ENCODE data around the gene HSPG2.

DNA sequence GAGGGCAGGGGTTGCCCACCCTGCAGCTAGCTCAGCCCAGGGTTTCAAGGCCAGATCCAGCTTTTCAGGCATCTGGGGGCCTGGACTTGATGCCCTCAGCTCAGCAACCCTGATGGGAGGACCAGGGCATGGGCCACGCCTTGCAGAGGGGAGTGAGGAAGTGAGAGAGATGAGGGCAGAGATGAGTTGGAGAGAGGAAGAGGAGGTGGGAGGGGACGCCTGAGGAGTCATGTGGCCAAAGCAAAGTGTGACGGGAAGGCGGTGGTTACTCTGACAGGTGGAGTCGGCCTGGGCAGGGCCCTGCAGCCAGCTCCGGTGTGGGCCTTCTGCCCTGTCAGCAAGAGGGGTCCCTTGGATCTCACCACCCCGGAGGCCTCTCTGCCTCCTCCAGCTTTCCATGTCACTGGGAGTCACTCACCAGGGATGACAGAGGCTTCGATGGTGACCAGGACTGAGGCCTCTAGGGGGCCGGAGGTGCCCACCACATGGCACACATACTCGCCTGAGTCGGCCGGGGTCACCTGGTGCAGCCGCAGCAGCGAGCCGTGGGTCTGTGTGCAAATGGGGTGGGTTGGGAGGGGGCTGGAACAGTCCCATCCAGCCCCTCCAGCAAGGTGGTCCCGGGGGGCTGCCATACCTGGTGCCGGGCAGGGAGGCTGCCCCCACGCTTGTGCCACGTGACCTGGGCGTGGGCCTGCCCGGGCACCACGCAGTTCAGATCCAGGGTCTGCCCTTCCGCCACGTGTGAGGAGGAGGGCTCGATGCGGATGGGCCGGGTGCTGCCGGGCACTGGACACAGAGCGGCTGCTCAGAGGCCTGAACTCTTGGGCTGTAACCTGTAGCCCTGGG lies 84.6 kb downstream of the HSPG2 start:
- TF ChIP-seq EZH2 (IDR thresholded peaks at IDR 0.05): no peak
- no peak for TF ChIP-seq POLR2AphosphoS5 (IDR thresholded peaks at IDR 0.05; ENCODE audit: borderline replicate concordance, low read depth, low read length)
